PC-3 (cell line): ENCODE measurements around the gene MAPK13.
A peak's percentile ranks its signal among the peaks of the same experiment; 100 is the strongest.

Experiments used
- CTCF ChIP-seq: fragments of 300-600 bp; sonication (generic); conservative IDR thresholded peaks from 2 replicates; pipeline ENCODE4 v1.5.1; 2017; ENCODE audit warnings: antibody characterized with exemption, low read depth, mild to moderate bottlenecking, low read length
- EZH2 ChIP-seq: fragments of 300-600 bp; sonication (generic); IDR thresholded peaks from one replicate; pipeline ENCODE4 v1.6.1; 2017; ENCODE audit warnings: antibody characterized with exemption, mild to moderate bottlenecking, low read length; ENCODE audit not compliant: unreplicated experiment
- EZH2phosphoT487 ChIP-seq: fragments of 300-600 bp; sonication (generic); IDR thresholded peaks from 2 replicates; pipeline ENCODE4 v1.6.1; 2018; ENCODE audit warnings: mild to moderate bottlenecking, antibody characterized with exemption, low read length, borderline replicate concordance

GRCh38 chr6:36130667-36131510 is 576 bp downstream of the MAPK13 start:
- TF ChIP-seq CTCF, result peak; percentile 38; the same call in 1 of the 2 replicates
- TF ChIP-seq EZH2, result no peak
- TF ChIP-seq EZH2phosphoT487, result no peak
